NT2/D1 (cell line): Measurements from ENCODE around the gene CACNA1H.

Experiments used
- YY1 ChIP-seq: IDR thresholded peaks from 2 replicates; pipeline ENCODE4 v1.6.1; 2011; ENCODE audit not compliant: insufficient read length, insufficient read depth
- ZNF274 ChIP-seq: IDR thresholded peaks from 2 replicates; pipeline ENCODE4 v1.6.1; 2011; ENCODE audit warnings: mild to moderate bottlenecking, low read depth, low read length

- TF ChIP-seq YY1 (no peak), ZNF274 (no peak)
These were observed 21.4 kb upstream of the CACNA1H start for GRCh38 chr16:1131378-1131994.
